ENCODE measurements around the gene CWH43.
"Not testable (repeated sequence)": the region's sequence is repeated elsewhere in the genome, so short reads cannot be mapped to it uniquely, and the experiment has no call there.

- not testable (repeated sequence) for TF ChIP-seq ZBTB33 (IDR thresholded peaks at IDR 0.05); MEF2A (IDR thresholded peaks at IDR 0.05; ENCODE audit: insufficient read depth, low read depth, low read length); EZH2 (IDR thresholded peaks at IDR 0.05; ENCODE audit: borderline replicate concordance, control insufficient read depth, low read depth, low read length); CTCF (IDR thresholded peaks at IDR 0.05 in 2 of 3, conservative IDR thresholded peaks at IDR 0.05 in 1 of 3; ENCODE audit: control insufficient read depth in 2 of 3, extremely low read depth in 1 of 3, insufficient read depth in 1 of 3, low read depth in 3 of 3, low read length in 3 of 3); HSF1 (IDR thresholded peaks at IDR 0.05; ENCODE audit: low read depth, low read length); BCL3 (IDR thresholded peaks at IDR 0.05; ENCODE audit: borderline replicate concordance, insufficient read depth, low read depth, low read length, poor library complexity, severe bottlenecking); SPI1 (IDR thresholded peaks at IDR 0.05; ENCODE audit: borderline replicate concordance, insufficient read depth, low read depth, low read length); MYC (IDR thresholded peaks at IDR 0.05; ENCODE audit: insufficient read depth, insufficient read length, insufficient replicate concordance, low read length, severe bottlenecking); JUND (IDR thresholded peaks at IDR 0.05; ENCODE audit: low read depth, low read length); POU2F2 (IDR thresholded peaks at IDR 0.05; ENCODE audit: borderline replicate concordance, low read depth, low read length); ZNF274 (IDR thresholded peaks at IDR 0.05; ENCODE audit: insufficient read depth, insufficient read length); PBX3 (IDR thresholded peaks at IDR 0.05; ENCODE audit: insufficient replicate concordance, low read depth, low read length); ZNF592 (IDR thresholded peaks at IDR 0.05)
These were observed 123.6 kb downstream of the CWH43 start for GRCh38 chr4:49109567-49110166.

Data from GM12878 (cell line).